ENCODE data around the gene CHMP4B. TPM values are rescaled to one million over a fixed set of nuclear protein-coding genes. Genes with fewer than 3 reads are reported as not detected.

The CHMP4B gene
- total RNA-seq, 1 experiment from 2014 or later, result 77.6 TPM

GRCh38 chr20:33788351-33789049 is 22.6 kb upstream of the CHMP4B start:
- peak; percentile 33 for DNase-seq (ENCODE audit: unreplicated experiment)
- H3K36me3 Mint-ChIP-seq (ENCODE audit: insufficient read depth, unreplicated experiment), result peaks cover 7% of the 10 kb centered on the region
- no peaks in the 10 kb centered on the region for H3K9me3 Mint-ChIP-seq (ENCODE audit: unreplicated experiment)
- CTCF ChIA-PET, result interaction anchor here (0.6 to 1.4 kb wide), 4 partner anchors 22 to 293 kb away, joined by 3 read pairs; no protein-coding TSS in a partner anchor
- no peaks in the 10 kb centered on the region for H3K27me3 Mint-ChIP-seq (ENCODE audit: insufficient read depth, unreplicated experiment)
- BruUV-seq (replicated peaks), result no TSS peak
- no peak overlapping the region for H3K4me3 Mint-ChIP-seq (ENCODE audit: unreplicated experiment)
- no peak for TF ChIP-seq CTCF (IDR thresholded peaks at IDR 0.05; ENCODE audit: unreplicated experiment)
- POLR2A ChIA-PET, result interaction anchor here (1.1 to 5.8 kb wide), 10 partner anchors 13 to 324 kb away, joined by 3 to 97 read pairs (median 8); partner anchors contain the start of genes CHMP4B, EIF2S2, RALY and ZNF341
- H3K27ac Mint-ChIP-seq (ENCODE audit: low read depth, unreplicated experiment), result no peak overlapping the region
- H3K4me1 Mint-ChIP-seq (ENCODE audit: insufficient read depth, unreplicated experiment), result peaks cover 24% of the 10 kb centered on the region
- intact Hi-C loops (cut with micrococcal nuclease), result loop anchor here (1.0 to 5.0 kb wide), 3 partner anchors 23 to 279 kb away; partner anchors contain the start of genes CHMP4B and ZNF341

- ChIA-PET POLR2A (interaction anchor here (0.6 to 5.8 kb wide), 21 partner anchors 12 to 323 kb away, joined by 3 to 97 read pairs (median 5); partner anchors contain the start of genes ACTL10, CHMP4B, EIF2S2 and RALY), CTCF (interaction anchor here (0.6 to 1.4 kb wide), 9 partner anchors 15 to 1435 kb away, joined by 3 to 4 read pairs (median 3); no protein-coding TSS in a partner anchor)
- Mint-ChIP-seq H3K9me3 (ENCODE audit: unreplicated experiment) (no peaks in the 10 kb centered on the region), H3K4me3 (ENCODE audit: unreplicated experiment) (peak overlapping the region; percentile 54), H3K4me1 (ENCODE audit: insufficient read depth, unreplicated experiment) (peaks cover 24% of the 10 kb centered on the region), H3K27me3 (ENCODE audit: insufficient read depth, unreplicated experiment) (no peaks in the 10 kb centered on the region), H3K27ac (ENCODE audit: low read depth, unreplicated experiment) (peak overlapping the region; percentile 46), H3K36me3 (ENCODE audit: insufficient read depth, unreplicated experiment) (peaks cover 7% of the 10 kb centered on the region)
- BruUV-seq (replicated peaks), result no TSS peak
- intact Hi-C loops (cut with micrococcal nuclease), result loop anchor here (1.0 to 5.0 kb wide), 3 partner anchors 22 to 278 kb away; partner anchors contain the start of genes CHMP4B and ZNF341
- TF ChIP-seq CTCF (IDR thresholded peaks at IDR 0.05; ENCODE audit: unreplicated experiment), result no peak
- peak; percentile 100 for DNase-seq (ENCODE audit: unreplicated experiment)
Observed at GRCh38 chr20:33789109-33789857, 21.9 kb upstream of the CHMP4B start.

GRCh38 chr20:33789858-33790182 is 21.3 kb upstream of the CHMP4B start:
- peak overlapping the region; percentile 54 for H3K4me3 Mint-ChIP-seq (ENCODE audit: unreplicated experiment)
- no peaks in the 10 kb centered on the region for H3K9me3 Mint-ChIP-seq (ENCODE audit: unreplicated experiment)
- intact Hi-C loops (cut with micrococcal nuclease), result loop anchor here (1.0 to 5.0 kb wide), 3 partner anchors 21 to 277 kb away; partner anchors contain the start of genes CHMP4B and ZNF341

More at GRCh38 chr20:33789858-33790182, 21.3 kb upstream of the CHMP4B start:
- Mint-ChIP-seq H3K27ac (ENCODE audit: low read depth, unreplicated experiment) (peak overlapping the region; percentile 46), H3K36me3 (ENCODE audit: insufficient read depth, unreplicated experiment) (peaks cover 7% of the 10 kb centered on the region), H3K4me1 (ENCODE audit: insufficient read depth, unreplicated experiment) (peaks cover 24% of the 10 kb centered on the region), H3K27me3 (ENCODE audit: insufficient read depth, unreplicated experiment) (no peaks in the 10 kb centered on the region)
- TF ChIP-seq CTCF (IDR thresholded peaks at IDR 0.05; ENCODE audit: unreplicated experiment), result no peak
- ChIA-PET POLR2A (interaction anchor here (0.6 to 5.8 kb wide), 22 partner anchors 11 to 322 kb away, joined by 3 to 97 read pairs (median 5); partner anchors contain the start of genes ACTL10, CHMP4B, EIF2S2 and RALY), CTCF (interaction anchor here (0.6 to 1.4 kb wide), 7 partner anchors 14 to 1436 kb away, joined by 3 to 4 read pairs (median 3); no protein-coding TSS in a partner anchor)
- no TSS peak for BruUV-seq (replicated peaks)
- DNase-seq (ENCODE audit: unreplicated experiment), result no peak

Data from MCF 10A (cell line).